ENCODE data around the gene TUBB1.
A peak's percentile ranks its signal among the peaks of the same experiment; 100 is the strongest.

The TUBB1 gene

DNA sequence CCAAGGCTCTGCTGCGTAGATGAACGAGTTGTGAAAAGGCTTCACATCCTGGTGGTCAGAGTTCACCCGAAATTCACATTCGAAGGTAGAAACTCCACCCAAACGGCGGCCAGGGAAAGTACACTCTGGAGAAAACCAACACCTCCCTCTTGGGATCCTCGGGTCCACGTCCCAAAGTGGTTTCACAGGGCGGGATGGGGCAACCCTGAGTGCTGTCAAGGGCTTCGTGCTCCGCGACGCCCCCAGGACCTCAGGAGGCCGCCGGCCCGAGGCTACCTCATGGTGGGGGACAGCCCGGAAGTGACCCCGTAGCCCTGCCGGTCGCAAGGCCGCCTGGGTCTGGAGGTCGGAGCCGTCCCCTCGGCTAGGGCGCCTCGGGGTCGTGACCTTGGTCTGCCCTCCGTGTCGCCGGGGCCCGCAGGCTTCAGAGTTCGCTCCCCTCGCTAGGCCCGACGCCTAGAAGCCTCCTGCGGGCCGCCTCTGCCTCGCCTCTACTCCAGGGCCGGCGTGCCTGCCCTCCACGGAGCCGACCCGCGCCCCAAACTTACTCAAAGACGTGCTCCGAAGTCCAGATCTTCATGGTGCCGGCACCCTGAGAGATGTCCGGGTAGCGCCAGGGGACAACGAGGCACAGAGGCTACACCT, 23.0 kb downstream of the TUBB1 start, which contains the start of gene PRELID3B:
PRELID3B (minus strand) TSS at position 636 of the 645 bp plus-strand sequence; CDS start at position 580, 56 bp downstream.
- TF ChIP-seq CTCF (IDR thresholded peaks at IDR 0.05; ENCODE audit: low read depth, low read length, missing control alignments), result no peak
- DNase-seq (ENCODE audit: extremely low read depth, low read depth), result no peak
- H3K4me3 ChIP-seq (replicated peaks; ENCODE audit: low read depth, low read length), result peak within 1 kb of the TSS; percentile 85

DNA sequence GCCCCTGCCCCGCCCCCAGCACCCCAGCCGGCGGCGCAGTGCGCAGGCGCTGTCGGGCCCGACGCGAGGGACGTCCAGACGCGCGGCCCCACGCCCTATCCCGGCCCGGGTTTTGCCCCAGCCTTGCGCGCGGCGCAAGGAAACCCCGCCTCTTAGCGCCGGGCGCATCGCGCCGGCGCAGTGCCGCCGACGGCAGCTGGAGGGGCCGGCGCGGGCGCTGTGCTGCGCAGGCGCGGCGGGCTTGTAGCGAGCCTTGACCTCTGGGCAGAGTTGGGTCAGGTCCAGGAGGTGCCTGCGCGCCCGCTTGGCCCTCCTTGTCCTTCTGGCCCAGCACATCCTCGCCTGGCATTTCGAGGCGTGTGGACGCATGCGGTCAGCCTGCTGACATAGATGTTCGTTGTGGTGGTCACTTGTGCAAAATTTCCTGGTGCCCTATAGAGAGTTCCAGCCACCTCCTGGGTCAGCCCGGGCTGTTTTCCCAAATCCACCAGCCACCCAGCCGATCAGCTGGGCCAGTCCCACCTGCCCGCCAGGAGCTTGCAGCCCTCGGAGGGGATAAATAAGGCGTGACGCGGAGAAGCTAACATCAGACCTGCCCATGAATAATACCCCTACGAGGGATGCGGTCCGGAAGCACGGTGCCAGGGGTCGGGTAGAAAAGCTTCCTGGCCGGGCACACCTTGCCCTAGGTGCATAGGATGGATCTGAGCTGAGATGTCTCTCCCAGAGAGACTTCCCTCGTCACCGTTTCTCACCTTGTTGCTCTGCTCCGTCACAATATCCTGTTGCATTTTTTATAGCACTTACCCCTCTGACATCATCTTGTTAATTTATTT, 23.8 kb downstream of the TUBB1 start:
- peak overlapping the region; percentile 85 for H3K4me3 ChIP-seq (replicated peaks; ENCODE audit: low read depth, low read length)
- DNase-seq (ENCODE audit: extremely low read depth, low read depth), result peak; percentile 46
- TF ChIP-seq CTCF (IDR thresholded peaks at IDR 0.05; ENCODE audit: low read depth, low read length, missing control alignments), result no peak

- no peak for DNase-seq (ENCODE audit: extremely low read depth, low read depth)
- TF ChIP-seq CTCF (IDR thresholded peaks at IDR 0.05; ENCODE audit: low read depth, low read length, missing control alignments), result no peak
- H3K4me3 ChIP-seq (replicated peaks; ENCODE audit: low read depth, low read length), result no peak overlapping the region
Measured at GRCh38 chr20:59043698-59044097, 24.5 kb downstream of the TUBB1 start.

DNA sequence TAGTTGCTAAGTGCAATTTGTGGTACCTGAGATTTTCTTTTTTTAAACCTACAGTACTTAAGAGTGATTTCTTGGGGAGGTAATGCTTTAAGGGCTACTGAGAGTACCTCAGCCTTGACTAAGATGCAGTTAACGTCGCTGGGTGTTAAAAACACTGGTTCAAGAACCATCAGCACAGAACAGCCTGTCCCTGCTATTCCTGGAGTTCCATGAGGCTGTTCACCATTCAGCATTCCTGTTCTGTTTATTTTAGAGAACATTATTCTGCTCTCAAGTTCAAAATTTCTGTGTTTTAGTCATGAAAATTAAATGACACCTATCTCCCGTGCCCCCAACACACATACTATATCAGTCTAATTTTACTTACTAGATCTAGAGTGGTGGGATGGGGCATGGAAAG, 25.1 kb downstream of the TUBB1 start:
- TF ChIP-seq CTCF (IDR thresholded peaks at IDR 0.05; ENCODE audit: low read depth, low read length, missing control alignments), result no peak
- H3K4me3 ChIP-seq (replicated peaks; ENCODE audit: low read depth, low read length), result no peak overlapping the region
- no peak for DNase-seq (ENCODE audit: extremely low read depth, low read depth)

DNA sequence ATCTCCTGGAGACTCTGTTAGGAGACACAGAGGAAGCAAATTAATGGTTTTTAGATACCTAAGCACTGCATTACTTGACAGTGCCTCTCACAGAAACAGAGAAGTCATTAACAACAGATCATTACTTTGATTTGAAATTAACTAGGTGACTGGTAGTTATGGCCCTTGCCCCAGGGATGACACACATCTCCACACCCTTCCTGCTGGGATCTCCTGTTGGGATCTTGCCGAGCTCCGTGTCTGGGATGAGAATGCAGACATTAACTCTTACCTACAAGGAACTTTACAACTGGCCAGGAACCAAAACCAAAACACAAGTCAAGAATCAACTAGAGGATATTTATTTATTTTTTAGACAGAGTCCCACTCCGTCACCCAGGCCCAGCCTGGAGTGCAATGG, 25.6 kb downstream of the TUBB1 start:
- no peak for DNase-seq (ENCODE audit: extremely low read depth, low read depth)
- no peak for TF ChIP-seq CTCF (IDR thresholded peaks at IDR 0.05; ENCODE audit: low read depth, low read length, missing control alignments)
- H3K4me3 ChIP-seq (replicated peaks; ENCODE audit: low read depth, low read length), result no peak overlapping the region

- no peak for TF ChIP-seq CTCF (IDR thresholded peaks at IDR 0.05; ENCODE audit: low read depth, low read length, missing control alignments)
- DNase-seq (ENCODE audit: extremely low read depth, low read depth), result no peak
Measured at GRCh38 chr20:59046862-59047261, 27.6 kb downstream of the TUBB1 start.

More at GRCh38 chr20:59046862-59047261, 27.6 kb downstream of the TUBB1 start:
- H3K4me3 ChIP-seq (replicated peaks; ENCODE audit: low read depth, low read length), result no peak overlapping the region
